ENCODE data around the gene IGSF3.

Gene IGSF3

GRCh38 chr1:116686175-116686574 lies 18.6 kb upstream of the IGSF3 start:
- no peak for DNase-seq

DNA sequence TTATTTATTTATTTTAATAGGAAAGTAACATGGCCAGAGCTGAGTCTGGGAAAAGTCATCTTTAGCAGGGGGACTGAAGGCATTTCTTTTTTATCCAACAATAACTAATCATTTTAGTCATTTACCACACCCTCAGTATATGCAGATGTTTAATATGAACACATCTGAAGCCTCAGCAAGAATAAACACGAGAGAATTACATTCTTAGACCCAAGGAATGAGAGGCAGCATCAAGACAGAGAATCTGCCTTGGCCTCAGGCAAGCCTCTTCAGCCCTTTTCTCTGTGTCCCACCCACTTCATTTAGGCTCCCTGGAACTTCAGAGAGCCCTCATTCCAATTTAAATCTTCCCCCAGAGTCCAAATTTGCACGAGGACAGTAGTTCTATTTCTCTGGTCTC lies 17.0 kb upstream of the IGSF3 start:
- DNase-seq: no peak

- DNase-seq: no peak
These were observed 15.2 kb upstream of the IGSF3 start for GRCh38 chr1:116682641-116683221.

DNA sequence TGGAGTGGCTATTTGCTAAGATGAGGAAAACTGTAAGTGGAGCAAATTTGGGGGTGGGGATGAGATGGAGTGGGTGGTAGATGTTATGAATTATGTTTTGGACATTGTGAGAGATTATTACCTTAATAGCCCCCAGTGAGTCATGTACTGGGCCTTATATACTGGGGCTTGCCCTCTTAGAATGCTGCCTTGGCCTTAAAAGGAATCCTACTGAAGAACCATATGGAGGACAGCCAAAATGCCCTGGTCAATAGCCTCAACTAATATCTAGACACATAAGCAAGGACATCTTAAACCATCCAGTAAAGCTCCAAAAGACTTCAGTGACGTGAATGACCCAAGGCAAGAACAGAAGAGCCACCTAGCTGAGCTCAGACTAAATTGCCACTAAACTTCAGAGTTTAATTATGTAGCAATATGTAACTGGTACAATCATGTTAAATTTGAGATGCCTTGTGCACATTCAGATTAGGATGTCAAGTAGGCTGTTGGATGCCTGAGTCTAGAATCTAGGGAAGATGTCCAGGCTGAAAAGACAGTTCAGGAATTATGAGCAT lies 13.9 kb upstream of the IGSF3 start:
- DNase-seq: no peak

- DNase-seq: no peak
These were observed 13.2 kb upstream of the IGSF3 start for GRCh38 chr1:116680752-116681151.

- no peak for DNase-seq
These were observed 12.5 kb upstream of the IGSF3 start for GRCh38 chr1:116679828-116680628.

- no peak for DNase-seq
These were observed 11.7 kb upstream of the IGSF3 start for GRCh38 chr1:116679091-116679827.

DNA sequence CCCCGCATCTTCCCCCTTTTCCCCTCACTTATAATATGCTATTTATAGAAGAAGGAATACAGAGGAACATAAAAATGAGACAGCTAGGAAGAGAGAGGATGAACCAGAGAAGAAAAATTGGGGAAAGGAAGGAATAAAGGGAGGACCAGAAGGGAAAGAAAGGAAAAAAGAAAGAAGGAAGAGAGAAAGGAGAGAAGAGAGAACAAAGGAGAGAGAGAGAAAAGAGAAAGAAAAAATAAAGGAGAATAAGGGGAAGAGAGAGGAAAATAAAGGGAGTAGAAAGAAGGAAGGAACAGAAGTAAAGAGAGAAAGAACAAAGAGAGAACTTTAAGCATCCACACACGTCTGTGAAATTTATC lies 11.2 kb upstream of the IGSF3 start:
- no peak for DNase-seq

DNA sequence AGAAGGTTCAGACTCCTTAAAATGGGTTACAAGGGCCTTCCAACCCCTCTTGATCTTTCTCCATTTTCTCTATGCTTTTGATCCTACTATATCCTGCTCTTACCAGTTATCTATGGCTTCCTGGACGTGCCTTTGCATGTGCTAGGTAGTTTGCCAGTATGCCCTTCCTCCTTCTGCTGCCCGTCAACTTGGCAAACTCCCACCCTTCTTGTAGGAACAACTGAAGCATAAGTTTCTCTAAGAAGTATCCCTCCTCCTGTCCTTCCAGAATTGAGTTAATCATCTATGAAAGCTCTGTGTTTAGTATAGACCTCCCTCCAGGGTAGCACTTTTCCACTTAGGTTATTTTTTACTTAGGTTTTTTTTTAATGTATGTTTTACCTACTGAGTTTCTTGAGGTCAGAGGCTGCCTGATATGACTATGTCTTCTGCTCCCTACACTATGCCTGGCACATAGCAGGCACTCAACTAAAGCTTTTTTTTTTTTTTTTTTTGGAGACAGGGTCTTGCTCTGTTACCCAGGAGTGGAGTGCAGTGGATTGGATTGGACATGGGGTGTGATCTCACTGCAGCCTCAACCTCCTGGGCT lies 10.0 kb upstream of the IGSF3 start:
- DNase-seq: no peak

- DNase-seq: no peak
These were observed 8.8 kb upstream of the IGSF3 start for GRCh38 chr1:116676291-116676690.

- no peak for DNase-seq
These were observed 7.2 kb upstream of the IGSF3 start for GRCh38 chr1:116674751-116675150.

DNA sequence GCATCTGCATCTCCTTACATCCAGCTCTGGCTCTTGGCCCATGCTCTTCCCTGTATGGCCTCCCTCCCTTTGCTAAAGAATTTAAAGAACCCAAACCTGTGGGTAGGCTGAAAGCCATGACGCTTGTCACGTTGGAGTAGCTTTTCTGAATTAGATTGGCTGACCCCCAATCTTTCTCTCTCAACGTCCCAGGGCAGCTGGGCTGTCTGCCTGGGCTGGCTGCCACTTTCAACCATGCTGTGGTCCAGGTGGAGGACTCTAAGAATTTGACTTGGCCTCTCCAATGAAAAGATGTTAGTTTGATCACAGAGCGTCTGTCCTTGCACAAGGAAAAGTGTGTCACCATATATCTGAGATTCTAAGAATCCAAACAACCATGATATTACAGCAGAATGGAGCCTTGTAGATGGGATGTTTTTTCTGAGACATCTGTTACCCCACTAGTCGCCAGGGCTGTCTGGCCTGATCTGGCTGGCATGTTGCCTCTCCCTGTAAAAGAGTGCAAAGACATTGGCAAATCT lies 6.5 kb upstream of the IGSF3 start:
- peak; percentile 77 for DNase-seq

- peak; percentile 70 for DNase-seq
These were observed 4.4 kb upstream of the IGSF3 start for GRCh38 chr1:116671912-116672311.

DNA sequence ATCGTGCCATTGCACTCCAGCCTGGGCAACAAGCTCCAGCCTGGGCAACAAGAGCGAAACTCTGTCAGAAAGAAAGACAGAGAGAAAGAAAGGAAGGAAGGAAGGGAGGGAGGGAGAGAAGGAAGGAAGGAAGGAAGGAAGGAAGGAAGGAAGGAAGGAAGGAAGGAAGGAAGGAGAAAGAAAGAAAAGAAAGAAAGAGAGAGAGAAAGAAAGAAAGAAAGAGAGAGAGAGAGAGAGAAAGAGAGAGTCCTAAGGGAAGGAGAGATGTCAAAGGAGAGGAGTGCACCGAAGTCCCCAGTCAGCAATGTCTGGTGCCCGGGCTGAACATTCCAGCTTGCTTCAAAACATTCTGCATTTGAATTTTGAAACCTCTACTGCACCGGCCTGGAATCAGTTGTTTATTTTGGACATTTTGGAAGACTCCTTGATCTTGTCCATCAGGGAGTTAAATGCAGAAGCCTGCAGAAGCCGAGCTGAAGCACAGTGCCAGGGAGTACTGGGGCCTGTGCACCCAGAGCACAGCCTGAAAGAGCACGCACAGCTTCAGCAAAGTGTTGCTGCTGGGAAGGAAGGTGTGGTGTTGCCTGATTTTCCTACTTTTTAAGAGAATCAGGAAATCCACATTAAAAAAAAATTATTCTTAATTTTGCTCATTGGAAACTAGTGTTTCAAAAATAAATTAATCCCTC lies 3.7 kb upstream of the IGSF3 start:
- DNase-seq: no peak

GRCh38 chr1:116668277-116668676 lies 744 bp upstream of the IGSF3 start:
- no peak for DNase-seq

- no peak for DNase-seq
These were observed 407 bp downstream of the IGSF3 start for GRCh38 chr1:116667078-116667574.

DNA sequence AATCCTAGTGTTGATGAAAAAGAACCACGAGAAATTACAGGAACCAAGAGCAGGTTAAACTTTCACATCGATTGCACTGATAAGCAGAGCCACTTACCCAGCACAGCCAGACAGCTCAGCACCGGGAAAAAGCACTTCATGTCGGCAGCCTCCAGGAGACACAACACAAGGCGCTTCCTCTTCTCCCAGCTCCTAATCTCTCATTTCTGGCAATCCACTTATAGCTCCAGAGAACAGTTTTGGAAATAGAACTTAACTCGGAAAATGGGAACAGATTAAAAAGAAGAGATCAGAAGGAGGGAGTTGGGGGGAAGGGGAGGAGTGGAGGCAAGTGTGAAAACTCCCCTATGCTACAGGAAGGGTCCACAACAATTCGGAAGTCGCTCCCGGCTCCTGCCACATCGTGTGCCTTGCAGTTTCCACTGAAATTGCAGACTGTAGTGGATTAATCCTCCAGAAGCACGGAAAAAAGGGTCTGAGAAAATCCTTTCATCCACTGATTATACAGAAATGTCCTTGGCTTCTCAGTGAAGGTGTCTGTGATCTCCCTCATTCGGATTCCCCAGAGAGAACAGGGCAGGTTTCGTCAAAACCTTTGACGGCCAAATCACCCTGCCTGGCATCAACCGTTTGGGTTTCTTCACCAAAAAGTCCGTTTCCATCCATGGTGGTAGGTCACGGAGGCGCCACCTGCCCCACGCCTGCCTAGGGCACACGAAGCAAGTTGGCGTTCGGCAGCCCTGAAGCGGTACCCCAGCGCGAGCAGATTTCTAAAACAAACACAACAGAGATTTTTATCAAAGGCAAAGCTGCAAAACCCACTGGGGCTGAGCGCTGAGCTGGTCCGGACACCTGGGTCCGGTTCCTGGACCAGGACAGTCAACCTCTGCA lies 1.1 kb downstream of the IGSF3 start:
- peak; percentile 63 for DNase-seq

DNA sequence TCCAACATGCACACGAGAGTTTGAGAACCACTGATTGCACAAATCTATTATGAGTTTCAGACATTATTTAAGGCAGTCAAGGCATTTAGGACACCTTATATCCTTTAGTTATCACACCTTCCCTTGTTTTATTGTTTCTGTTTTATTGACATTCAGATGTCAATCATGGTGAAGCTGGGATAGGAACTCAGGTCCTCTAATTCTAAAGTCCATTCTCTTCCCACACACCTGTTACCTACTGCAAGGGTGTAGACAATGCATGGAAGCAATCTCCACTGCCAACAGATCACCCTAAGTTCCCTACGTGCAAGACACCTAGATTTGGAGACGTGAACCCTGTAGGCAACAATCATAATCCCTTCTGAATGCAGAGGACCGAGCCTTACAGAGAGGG lies 2.6 kb downstream of the IGSF3 start:
- no peak for DNase-seq

GRCh38 chr1:116664366-116664977 lies 3.1 kb downstream of the IGSF3 start:
- no peak for DNase-seq

- no peak for DNase-seq
These were observed 3.7 kb downstream of the IGSF3 start for GRCh38 chr1:116663821-116664220.

- DNase-seq: no peak
These were observed 5.9 kb downstream of the IGSF3 start for GRCh38 chr1:116661633-116662032.

All from eye (tissue), 1 donor.